Globus pallidus (tissue), 1 donor: Measurements from ENCODE around the gene SGSH.

Source experiments
- DNase-seq: peaks from one replicate; pipeline ENCODE4 v3.0.0-alpha.2; 2015; ENCODE audit warnings: low spot score

Gene SGSH

GRCh38 chr17:80227156-80227555 is 7.0 kb upstream of the SGSH start:
- DNase-seq, result no peak

- no peak for DNase-seq
These were observed 5.1 kb upstream of the SGSH start for GRCh38 chr17:80225230-80225629.

- DNase-seq, result no peak
These were observed 4.5 kb upstream of the SGSH start for GRCh38 chr17:80224683-80225082.

GRCh38 chr17:80223838-80224497 is 3.8 kb upstream of the SGSH start:
- no peak for DNase-seq

- no peak for DNase-seq
These were observed 3.1 kb upstream of the SGSH start for GRCh38 chr17:80223142-80223815.

- no peak for DNase-seq
These were observed 2.4 kb upstream of the SGSH start for GRCh38 chr17:80222376-80223141.

- DNase-seq, result no peak
These were observed 1.4 kb upstream of the SGSH start for GRCh38 chr17:80221351-80222105.

GRCh38 chr17:80220736-80221215 is 643 bp upstream of the SGSH start:
- DNase-seq, result peak; percentile 7

- DNase-seq, result peak; percentile 8
These were observed 425 bp downstream of the SGSH start for GRCh38 chr17:80219763-80220053.

- peak; percentile 20 for DNase-seq
These were observed 945 bp downstream of the SGSH start for GRCh38 chr17:80219013-80219762.

- DNase-seq, result no peak
These were observed 1.7 kb downstream of the SGSH start for GRCh38 chr17:80218391-80218790.

GRCh38 chr17:80217703-80218362 is 2.3 kb downstream of the SGSH start:
- DNase-seq, result no peak

GRCh38 chr17:80216473-80217456 is 3.4 kb downstream of the SGSH start:
- DNase-seq, result no peak

- no peak for DNase-seq
These were observed 5.3 kb downstream of the SGSH start for GRCh38 chr17:80214878-80215210.

GRCh38 chr17:80214012-80214877 is 5.9 kb downstream of the SGSH start:
- no peak for DNase-seq

- DNase-seq, result no peak
These were observed 6.5 kb downstream of the SGSH start for GRCh38 chr17:80213643-80213975.

- DNase-seq, result no peak
These were observed 7.0 kb downstream of the SGSH start for GRCh38 chr17:80212962-80213642.

GRCh38 chr17:80212511-80212910 is 7.6 kb downstream of the SGSH start:
- DNase-seq, result no peak

GRCh38 chr17:80212109-80212508 is 8.0 kb downstream of the SGSH start:
- no peak for DNase-seq
